ENCODE measurements around the gene OSBPL9. TPM values are rescaled to one million over a fixed set of nuclear protein-coding genes. Genes with fewer than 3 reads are reported as not detected.
"Not testable (repeated sequence)": the region's sequence is repeated elsewhere in the genome, so short reads cannot be mapped to it uniquely, and the experiment has no call there.

The OSBPL9 gene
- total RNA-seq, 1 experiment from 2014 or later: 43.2 TPM

DNA sequence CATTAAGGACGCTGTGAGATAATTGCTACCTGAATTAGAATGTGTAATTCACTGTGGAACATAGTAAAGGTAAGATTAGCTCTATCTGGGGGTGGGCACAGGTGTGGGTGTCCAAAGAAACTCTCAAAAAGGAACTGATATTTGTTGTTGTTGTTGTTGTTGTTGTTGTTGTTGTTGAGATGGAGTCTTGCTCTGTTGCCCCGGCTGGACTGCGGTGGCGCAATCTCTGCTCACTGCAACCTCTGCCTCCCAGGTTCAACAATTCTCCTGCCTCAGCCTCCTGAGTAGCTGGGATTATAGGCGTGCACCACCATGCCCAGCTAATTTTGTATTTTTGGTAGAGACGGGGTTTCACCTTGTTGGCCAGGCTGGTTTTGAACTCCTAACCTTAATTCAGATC, 6.8 kb upstream of the OSBPL9 start:
- DNase-seq (ENCODE audit: low spot score): not testable (repeated sequence)

DNA sequence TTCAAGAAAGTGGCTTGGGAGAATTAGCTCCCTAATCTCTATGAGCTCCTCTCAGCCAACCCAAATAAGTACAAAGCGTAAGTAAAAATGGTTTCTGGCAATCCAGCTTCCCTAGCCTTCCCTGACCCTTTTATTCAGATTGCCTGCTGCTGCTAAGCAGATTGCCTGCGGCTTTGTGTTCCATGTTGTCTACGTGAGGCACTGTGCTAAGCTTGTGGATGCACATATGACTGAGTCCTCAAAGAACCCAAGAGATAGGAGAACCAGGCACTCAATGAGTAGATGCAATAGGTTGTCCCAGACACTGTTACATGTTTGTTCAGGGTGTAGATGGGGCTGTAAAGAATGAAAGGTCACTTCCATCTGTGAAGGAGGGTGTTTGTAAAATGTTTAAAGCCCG, 6.3 kb upstream of the OSBPL9 start:
- no peak for DNase-seq (ENCODE audit: low spot score)

DNA sequence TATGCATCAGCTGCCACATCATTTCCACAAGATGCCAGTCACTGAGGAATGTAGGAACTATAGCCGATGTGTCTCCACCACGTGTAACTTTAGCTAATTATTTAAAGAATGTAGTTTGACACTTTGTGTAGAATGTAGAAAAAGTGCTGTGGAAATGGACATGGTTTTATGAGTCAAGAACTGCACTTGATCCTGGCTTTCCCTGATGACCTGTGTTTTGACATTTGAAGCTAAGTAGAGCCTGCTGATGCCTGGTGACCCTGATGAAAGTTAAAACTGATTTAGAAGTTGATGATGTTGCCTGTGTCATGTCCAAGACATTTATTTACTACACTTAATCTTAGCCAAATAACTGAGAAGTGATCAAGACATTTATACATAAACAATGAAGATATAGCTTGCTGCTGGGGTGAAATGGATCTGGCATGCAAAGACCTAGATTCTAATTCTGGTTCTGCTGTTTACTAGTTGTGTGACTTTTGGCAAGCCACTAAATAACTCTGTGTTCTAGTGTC, 4.4 kb upstream of the OSBPL9 start:
- no peak for DNase-seq (ENCODE audit: low spot score)

- no peak for DNase-seq (ENCODE audit: low spot score)
Observed at GRCh38 chr1:51615780-51616291, 1.1 kb upstream of the OSBPL9 start.

- DNase-seq (ENCODE audit: low spot score): no peak
Observed at GRCh38 chr1:51616490-51616889, 402 bp upstream of the OSBPL9 start.

GRCh38 chr1:51618715-51619114, 1.8 kb downstream of the OSBPL9 start:
- no peak for DNase-seq (ENCODE audit: low spot score)

DNA sequence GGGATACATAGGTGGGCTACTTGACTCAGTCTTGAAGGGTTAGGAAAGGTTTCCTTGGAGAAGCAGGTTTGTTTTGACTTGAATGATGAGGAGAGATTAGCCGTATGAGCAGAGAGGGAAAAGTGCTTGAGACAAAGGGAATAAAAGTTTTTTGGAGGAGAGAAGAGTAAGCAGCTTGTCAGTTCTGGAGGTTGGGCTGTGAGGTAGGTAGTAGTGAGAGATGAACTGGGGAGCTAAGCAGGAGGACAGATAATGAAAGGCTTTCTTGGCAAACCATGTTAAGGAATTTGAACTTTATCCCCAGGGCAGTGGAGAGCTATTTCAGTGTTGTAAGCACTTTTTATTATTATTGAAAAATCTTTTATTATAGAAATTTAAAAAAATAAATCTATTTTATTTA, 3.6 kb downstream of the OSBPL9 start:
- no peak for DNase-seq (ENCODE audit: low spot score)

GRCh38 chr1:51621161-51621560, 4.3 kb downstream of the OSBPL9 start:
- no peak for DNase-seq (ENCODE audit: low spot score)

DNA sequence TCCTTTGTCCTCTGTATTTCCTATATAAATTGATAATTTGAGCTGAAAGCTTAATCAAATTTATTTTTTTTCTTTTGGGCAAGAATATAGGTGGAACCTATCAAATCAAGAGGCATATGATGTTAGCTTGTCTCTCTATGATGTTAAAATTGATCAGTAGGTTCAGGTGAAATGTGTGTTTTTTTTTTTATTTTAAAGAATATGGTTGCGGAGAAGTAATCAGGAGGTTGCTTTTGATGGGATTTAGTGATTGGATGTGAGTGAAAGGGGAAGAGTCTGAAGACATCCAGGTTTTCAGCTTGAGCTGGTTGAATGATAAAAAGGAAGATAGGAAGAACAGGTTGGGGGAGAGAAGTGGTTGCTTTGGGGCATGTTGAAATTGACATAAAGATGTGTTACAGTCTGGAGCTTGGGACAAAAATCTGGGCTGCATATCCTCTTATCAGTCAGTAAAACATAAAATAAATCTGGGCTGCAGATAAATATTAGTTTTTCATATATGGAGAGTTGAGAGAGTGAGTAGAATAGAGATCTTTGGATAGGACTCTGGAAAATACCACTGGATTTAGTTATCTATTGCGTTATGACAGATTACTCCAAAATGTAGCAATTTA, 5.1 kb downstream of the OSBPL9 start:
- DNase-seq (ENCODE audit: low spot score): no peak

GRCh38 chr1:51622455-51622913, 5.6 kb downstream of the OSBPL9 start:
- peak; percentile 79 for DNase-seq (ENCODE audit: low spot score)

GRCh38 chr1:51623025-51623424, 6.1 kb downstream of the OSBPL9 start:
- no peak for DNase-seq (ENCODE audit: low spot score)

DNA sequence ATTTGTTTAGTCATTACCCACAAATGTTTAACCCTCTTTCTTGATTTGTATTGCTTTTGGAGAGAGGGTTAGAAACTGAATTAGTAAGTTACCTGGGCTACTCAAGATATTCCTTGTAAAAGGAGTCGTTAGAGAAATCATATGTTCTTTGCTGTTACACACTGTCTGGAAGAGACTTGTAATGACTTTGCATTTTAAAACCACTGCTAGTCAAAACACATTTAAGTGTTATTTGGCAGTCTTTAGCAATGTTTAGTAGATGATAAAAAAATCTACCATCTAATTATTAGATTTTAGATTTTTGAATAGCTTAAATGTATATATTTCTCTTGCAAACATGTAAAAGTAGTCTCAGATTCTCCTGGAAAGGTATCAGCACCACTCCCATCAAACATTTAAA, 6.6 kb downstream of the OSBPL9 start:
- no peak for DNase-seq (ENCODE audit: low spot score)

DNA sequence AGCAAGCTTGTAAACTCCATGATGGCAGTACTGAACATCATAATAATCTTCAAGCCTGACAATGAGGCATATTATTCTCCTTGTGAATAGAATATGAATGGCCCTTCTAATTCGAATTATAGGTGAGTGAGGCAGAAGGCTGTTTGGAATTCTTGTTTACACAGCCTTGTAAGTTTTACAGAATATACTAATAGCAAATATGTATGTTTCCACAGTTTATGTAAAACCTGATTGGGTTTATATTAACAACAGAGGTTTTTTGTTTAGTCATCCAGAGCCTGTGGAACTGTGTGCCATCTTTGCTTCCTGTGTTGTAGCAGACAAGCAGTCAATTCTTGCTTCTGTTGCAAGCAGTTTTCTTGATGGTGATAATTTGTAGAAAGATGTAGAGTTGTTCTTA, 8.0 kb downstream of the OSBPL9 start:
- no peak for DNase-seq (ENCODE audit: low spot score)

DNA sequence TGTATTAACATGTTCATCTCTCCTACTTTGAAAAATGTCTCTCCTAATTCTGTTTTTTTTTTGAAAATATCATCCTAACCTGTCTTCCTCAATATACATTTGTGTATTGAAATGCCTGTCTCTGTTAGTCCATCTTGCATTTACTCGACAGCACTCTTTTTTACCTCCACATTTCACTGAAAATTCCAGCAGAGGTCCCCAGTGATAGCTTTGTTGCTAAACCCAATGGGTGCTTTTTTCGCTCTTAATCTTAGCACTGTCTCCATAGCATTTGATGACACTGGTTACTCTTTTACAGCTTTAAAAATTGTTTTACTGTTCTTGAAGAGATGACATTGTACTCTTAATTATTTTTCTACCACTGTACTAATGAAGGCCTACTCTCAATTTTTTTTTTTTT, 10.8 kb downstream of the OSBPL9 start:
- peak; percentile 65 for DNase-seq (ENCODE audit: low spot score)

- no peak for DNase-seq (ENCODE audit: low spot score)
Observed at GRCh38 chr1:51628715-51629590, 12.1 kb downstream of the OSBPL9 start.

DNA sequence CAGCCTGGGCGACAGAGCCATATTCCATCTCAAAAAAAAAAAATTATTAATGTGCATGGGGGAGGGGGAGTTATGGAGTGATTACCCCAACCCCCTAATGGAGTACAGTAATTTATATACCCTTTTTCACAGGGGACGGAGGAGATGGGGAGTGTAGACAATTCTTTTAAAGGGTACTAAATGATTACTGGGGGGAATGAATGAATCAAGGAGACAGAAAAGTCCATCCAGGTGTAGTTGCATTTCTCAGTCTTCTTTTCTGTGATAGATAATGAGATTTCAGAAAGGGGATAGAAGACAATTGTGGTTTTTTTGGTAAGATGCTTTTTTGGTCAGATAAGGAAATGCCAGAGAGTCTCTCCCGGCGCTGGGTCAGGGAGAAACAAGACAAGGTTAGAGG, 13.0 kb downstream of the OSBPL9 start:
- DNase-seq (ENCODE audit: low spot score): no peak

- DNase-seq (ENCODE audit: low spot score): no peak
Observed at GRCh38 chr1:51630393-51630792, 13.5 kb downstream of the OSBPL9 start.

GRCh38 chr1:51630922-51631321, 14.0 kb downstream of the OSBPL9 start:
- DNase-seq (ENCODE audit: low spot score): no peak

- no peak for DNase-seq (ENCODE audit: low spot score)
Observed at GRCh38 chr1:51631747-51632146, 14.9 kb downstream of the OSBPL9 start.

- no peak for DNase-seq (ENCODE audit: low spot score)
Observed at GRCh38 chr1:51634618-51635017, 17.7 kb downstream of the OSBPL9 start.

GRCh38 chr1:51635615-51636014, 18.7 kb downstream of the OSBPL9 start:
- no peak for DNase-seq (ENCODE audit: low spot score)

DNA sequence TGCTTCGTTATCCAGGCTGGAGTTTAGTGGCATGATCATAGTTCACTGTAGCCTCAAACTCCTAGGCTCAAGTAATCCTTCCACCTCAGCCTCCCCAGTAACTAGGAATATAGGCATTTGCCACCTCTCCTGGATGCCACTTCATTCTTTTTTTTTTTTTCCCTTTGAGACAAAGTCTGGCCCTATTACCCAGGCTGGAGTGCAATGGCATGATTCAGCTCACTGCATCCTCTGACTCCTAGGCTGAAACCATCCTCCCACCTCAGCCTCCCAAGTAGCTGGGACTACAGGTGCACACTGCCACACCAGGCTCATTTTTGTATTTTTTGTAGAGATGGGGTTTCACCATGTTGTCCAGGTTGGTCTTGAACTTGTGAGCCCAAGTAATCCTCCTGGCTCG, 19.3 kb downstream of the OSBPL9 start:
- DNase-seq (ENCODE audit: low spot score): no peak

Measured in HT-29 (cell line).